GM19238 (cell line): ENCODE measurements around the gene SYT4.

Experiments
- DNase-seq: peaks from one replicate; pipeline ENCODE4 v3.0.0; 2011; ENCODE audit warnings: low spot score; ENCODE audit not compliant: insufficient read length

The SYT4 gene

DNA sequence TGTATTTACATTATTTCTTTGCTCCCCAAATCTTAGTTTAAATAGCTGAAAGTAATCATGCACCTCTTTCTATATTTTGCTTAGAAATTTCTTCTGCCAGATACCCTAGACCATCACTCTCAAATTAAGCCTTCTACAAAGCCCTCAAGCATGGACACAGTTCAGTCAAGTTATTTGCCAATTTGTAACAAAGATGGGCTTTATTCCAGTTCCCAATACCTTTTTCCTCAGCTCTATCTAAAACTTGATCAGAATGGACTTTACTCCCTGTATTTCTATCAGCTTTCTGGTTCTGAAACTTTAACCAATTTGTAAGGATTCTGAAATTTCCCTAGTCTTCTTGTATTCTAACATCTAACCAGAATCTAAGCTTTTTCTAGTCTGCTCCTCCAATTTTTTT lies 56.6 kb downstream of the SYT4 start:
- no peak for DNase-seq
